ENCODE data around the gene GSS.
"Not testable (repeated sequence)": the region's sequence is repeated elsewhere in the genome, so short reads cannot be mapped to it uniquely, and the experiment has no call there.

The GSS gene

DNA sequence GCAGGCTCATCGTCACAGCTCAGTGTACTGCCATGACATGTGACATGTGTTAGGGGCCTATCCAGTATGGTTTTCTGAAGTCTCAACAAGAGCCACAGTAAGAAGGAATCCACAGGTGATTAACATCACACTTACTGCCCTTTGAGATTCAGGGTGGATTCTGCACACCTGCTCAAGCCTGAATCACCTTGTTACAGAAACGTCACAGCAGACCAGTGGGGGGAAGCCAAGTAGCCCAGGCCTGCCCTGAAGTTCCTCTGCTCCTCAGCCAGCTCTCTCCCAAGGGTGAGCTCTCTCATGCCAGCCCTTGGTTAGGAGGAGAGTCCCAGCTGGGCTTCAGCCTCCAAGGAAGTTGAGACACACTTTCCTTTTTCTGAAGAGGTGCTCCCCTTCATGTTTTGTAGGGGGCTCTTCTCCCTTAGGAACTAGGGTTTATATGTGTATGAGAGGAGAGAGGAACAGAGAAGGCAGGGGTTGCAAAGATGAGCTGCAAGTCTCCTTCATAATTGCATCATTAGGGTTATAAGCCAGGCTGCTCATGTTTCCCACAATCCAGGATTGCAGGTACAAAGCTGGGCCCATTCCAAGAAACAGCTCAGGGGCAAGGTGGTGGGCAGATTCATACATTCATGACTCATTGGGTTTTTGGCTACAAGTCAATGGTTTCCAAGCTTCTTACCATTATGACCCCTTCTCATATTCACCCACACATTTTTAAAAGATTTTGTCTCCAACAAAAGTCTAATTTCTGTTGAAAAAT is 11.6 kb downstream of the GSS start:
- peak; percentile 65 for DNase-seq

DNA sequence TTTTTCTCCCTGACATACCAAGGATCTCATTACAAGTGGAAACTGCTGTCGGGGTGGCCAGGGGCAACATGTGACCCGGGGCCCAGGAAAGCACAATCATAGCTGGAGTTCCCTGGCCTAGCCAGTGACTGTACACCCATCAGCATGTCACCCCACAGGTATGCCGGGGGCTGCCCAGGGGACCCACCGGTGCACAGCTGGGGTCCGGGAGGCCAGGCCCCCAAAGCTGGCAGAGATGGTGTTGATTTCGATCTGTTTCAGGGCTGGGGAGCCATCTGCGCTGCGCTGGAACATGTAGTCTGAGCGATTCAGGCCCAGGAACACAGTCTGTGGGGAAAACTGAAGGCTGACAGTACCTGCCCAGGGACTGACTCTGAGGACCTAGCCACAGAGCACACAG is 13.3 kb downstream of the GSS start:
- DNase-seq: no peak

DNA sequence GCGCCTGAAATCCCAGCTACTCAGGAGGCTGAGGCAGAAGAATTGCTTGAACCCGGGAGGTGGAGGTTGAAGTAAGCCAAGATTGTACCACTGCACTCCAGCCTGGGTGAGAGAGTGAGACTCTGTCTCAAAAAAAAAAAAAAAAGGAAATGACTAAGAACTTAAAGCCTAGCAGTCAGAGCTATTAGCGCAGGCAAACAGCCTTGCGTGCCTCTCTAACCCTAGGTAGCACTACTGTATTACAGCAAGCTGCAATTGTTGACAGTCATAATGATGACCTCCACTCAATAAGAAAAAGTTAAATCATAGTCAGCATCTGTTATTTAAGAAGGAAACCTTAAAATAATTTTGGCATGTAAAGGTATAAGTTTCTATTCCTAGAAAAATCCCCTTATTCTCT is 14.4 kb downstream of the GSS start:
- no peak for DNase-seq

DNA sequence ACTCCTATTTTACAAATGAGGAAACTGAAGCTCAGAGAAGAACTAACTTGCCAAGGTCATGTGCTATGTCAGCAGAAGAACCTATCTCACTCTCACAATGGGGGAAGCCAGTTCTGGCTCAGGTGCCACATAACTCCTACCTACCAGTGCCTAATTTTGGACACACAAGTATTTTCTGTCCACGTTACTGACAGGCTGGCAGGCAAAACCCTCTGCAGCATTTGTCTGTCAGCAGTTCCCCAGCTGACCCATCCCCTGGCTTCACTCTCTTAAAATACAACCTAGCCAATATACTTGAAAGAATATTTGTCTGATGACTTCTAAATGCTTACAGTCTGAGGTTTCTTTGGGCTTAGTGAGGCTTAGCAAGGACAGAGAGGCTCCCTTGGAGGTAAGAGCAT is 15.5 kb downstream of the GSS start:
- no peak for DNase-seq

DNA sequence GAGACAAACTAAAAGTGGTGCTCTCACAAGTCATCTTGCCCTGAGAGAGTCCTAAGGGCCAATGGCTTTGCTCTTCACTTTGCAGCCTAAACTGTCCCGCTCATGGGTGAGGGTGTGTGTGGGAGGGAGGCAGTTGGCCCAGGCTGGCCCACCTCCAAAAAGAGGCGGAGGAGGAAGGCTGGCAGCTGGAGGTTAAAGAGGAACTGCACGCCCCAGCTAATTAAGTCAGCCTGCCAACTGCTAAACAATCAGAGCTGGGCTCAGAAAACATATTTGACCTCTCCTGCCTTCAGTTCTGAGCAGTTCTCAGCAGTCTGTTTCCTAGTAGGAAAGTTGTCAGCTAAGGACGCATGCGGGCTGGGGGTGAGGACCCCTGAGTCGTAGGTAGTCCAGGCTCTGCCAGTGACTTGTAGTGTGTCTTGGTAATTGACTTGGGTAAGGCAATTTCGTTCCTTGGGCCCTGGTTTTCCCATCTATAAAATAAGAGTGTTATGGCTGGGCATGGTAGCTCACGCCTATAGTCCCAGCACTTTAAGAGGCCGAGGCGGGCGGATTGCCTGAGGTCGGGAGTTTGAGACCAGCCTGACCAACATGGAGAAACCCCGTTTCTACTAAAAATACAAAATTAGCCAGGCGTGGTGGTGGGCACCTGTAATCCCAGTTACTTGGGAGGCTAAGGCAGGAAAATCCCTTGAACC is 17.0 kb downstream of the GSS start:
- DNase-seq: no peak

DNA sequence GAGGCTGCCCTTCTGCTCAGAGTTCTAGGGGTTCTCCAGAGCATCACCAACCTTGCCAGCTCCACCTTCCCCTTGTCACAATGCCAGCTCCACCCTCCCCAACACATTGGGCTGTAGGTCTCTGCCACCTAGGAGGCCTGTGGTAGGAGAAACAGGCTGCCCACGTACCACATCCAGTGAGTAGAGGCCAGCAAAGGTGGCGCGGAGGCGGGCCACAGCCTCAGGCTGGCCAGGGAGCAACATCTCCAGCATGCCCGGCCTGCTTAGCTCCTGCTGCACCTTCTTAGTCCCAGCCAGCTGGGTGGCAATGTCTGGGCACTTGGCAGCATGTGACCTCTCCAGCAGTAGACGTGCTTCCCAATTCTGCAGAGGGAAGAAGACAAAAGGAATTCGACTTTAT is 23.8 kb downstream of the GSS start:
- DNase-seq: no peak

DNA sequence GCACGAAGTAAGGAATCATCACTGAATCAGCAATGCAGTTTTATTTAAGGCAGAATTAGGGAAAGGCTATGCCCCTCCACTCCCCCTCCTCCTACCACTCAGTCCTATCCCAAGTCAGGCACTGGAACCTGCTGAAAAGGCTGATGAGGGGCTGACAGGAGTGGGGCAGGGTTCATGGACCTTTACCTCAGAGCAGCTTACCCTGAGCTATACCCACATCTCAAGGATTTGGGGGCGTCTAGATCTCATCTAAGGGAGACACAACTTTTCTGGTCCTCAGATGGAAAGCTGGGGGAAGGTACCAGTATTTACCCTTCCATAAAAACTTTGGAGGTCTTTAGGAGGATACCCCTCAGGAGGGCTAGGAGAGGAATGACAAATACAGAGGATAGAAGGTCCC is 27.2 kb downstream of the GSS start:
- DNase-seq: no peak

DNA sequence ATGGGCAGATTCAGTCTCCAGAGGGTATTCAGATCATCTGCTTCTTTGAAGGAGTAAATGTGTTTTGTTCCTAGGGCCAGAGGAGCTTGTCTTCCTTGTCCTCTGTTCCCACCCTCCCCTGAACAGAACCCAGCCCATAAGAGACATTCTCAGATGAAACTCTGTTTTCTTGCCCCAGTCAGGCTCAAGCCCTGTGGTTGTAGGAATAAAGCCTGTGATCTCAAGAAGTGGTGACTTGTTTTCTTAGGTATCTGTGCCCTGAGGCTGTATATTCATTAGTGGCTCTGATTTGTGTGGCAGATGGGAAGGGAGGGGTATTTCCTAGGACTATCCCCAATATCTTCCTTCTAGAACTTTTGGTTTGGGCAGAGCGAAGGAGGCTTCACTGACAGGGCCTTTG is 27.9 kb downstream of the GSS start:
- no peak for DNase-seq

DNA sequence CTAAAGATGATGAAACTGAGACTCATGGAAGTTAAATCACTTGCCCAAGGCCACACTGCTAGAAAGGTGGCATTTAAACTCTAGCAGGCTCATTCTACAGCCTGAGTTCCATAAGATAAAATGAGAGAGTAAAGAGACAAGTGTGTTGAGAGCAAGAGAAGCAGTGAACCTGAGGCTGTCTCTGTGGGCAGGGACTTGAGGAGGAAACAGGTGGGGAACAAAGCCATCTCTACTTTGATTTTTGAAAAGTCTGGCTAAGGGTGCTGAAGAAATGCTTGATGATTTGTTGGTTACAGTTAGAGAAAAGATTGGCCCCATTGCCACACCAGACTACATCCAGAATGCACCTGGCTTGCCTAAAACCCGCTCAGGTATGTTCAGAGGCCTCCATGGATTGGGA is 29.0 kb downstream of the GSS start:
- DNase-seq: no peak

DNA sequence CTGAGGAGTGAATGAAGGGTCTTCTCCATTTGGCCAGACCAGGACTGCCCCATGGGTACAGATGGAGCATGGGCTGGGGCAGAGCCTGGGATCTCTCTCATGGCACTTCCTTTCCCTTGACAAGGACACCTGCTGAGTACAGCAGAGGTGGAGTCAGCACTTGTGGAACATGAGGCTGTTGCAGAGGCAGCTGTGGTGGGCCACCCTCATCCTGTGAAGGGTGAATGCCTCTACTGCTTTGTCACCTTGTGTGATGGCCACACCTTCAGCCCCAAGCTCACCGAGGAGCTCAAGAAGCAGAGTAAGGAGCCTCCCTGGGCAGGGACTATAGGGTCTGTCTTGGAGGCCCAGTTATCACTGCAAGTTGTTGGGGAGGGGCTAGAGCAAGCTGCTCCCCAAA is 29.6 kb downstream of the GSS start:
- no peak for DNase-seq

DNA sequence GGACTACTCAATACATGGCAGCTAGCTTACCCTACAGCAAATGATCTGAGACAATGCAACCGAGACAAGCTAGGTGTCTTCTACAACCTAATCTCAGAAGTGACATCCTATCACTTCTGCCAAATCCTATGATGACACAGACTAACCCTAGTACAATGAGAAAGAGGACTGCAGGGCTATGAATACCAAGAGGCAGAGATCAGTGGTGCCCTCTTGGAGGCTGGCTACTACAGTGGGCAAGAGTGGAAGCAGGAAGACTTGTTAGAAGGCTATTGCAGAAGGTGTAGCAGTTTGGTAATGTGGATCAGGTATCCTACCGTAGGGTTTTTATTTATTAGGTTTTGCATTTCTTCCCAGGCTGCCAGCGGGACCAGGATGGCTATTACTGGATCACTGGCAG is 30.3 kb downstream of the GSS start:
- no peak for DNase-seq

DNA sequence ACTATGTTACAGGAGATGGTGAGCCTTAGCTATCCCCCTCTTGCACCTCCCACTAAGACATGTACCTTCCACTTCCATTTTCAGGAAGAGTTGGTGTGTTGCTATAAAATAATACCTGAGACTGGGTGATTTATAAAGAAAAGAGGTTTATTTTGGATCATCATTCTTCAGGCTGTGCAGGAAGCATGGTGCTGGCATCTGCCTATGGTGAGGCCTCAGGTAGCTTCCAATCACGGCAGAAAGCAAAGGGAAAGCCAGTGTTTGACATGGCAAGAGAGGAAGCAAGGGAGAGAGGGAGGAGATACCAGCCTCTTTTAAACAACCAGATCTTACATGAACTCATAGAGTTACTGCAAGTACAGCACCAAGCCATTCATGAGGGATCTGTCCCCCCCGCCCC is 32.2 kb downstream of the GSS start:
- no peak for DNase-seq

DNA sequence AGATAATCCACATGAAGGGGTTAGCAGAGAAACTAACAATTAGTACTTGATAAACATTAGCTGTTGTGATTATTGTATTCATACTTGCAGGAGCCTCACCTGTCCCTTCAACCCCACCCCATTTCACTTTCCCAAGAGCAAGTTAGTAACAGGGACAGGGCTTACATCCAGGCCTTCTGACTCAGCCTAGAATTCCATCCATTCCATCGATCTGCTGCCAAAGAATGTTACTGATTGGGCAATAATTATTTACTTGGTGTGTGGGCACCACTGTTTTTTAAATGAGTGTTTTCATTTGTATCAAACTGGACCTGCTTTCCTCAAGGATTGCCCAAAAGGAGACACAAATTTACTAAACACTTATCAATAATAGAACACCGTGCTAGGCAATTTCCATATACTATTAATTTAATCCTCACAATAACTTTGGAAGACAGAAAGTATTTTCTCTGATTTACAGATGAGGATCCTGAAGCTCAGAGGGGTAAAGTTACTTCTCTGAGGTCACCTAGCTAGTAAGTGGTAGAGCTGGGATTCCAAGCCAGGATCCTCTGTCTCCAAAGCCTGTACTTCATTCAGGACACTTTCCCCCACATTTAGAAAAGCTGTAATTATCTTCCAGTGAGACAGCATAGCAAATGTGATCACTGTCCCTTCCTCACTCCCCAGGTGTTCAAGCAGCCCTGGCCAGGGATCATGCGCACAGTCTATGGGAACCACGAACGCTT is 32.8 kb downstream of the GSS start:
- DNase-seq: peak; percentile 80

DNA sequence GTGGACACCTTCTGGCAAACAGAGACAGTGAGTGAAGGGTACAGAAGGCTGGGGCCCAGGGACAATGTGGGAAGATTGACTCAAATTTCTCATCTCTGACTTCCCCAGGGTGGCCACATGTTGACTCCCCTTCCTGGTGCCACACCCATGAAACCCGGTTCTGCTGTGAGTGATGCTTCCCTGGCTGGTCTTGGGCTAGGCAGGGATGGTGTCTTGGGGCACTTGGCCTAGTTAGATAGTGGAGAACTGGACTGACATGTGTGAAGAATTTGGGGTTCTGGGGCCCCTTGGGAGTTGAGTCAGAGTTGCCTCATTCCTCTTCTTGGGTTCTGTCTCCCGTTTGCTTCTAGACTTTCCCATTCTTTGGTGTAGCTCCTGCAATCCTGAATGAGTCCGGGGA is 34.2 kb downstream of the GSS start:
- DNase-seq: no peak

DNA sequence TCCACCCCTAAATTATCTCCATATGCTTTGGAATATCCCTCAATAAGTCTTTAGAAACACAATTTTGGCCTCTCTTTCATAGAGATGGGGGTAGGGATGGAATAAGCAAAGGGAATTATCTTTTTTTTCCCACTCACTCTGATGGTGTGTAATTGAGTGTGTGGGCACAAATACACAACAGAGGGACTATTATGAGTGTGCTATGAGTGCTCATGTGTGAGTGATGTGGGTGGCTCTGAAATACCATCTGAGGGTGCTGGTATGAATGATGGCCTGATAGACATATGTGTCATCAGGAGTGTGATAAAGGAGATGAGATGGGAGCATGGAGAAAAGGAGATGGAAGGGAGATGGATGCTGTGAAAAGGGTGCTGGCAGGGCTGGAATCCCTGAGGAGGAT is 35.6 kb downstream of the GSS start:
- DNase-seq: no peak

DNA sequence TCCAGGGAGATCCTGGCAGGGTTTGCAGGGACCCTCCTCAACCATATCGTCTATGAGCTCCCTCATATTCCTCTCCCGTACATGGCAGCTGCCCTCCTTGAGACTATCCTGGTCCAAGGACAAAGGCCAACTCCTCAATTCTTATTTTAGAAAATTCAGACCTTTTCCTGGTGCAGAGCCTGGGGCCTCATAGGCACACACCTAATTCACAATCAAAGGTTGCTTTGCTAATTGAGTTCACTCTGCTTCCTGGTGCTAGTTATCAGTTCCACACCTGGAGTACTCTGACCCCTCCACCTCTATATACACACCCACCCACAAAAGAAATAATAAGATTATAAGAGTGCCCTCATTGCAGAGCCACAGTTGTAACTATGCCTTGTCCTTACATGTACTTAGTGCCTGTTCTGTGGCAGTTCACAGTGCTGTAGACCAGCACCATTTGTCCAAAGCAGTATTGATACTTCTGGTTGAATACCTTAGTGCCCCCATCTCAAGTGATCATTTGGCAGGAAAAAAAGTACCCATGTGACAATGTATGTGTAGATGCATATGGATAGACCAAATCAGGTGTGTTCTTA is 38.7 kb downstream of the GSS start:
- no peak for DNase-seq

DNA sequence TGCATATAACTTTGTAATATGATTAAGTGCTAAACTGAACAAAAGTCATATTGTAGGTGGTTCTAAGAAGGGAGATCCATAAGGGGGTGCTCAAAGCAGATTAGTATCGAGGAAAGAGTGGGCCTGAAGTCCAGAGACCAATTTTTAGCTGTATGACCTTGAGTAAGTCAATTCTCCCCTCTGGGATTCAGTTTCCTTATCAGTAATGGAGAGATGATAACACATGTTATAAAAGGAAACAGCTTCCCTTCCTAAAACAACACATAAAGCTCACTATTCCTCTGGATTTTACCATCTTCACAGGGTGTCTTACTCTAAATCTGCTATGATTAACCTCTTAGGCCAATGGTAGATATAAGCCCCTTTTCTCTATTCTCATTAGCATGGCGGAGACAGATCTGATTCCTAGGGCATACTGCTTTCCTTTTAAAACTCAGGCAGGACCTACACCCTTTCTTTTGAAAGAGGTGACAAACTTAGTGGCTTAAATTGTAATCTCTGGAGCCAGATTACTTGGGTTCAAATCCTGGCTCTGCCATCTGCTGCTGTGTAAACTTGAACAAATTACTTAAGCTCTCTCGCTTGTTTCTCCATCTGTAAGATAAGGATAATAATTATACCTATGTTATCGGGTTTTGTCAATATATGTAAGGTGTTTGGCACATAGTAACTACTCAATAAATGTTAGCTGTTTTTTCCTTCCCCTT is 39.7 kb downstream of the GSS start:
- no peak for DNase-seq

DNA sequence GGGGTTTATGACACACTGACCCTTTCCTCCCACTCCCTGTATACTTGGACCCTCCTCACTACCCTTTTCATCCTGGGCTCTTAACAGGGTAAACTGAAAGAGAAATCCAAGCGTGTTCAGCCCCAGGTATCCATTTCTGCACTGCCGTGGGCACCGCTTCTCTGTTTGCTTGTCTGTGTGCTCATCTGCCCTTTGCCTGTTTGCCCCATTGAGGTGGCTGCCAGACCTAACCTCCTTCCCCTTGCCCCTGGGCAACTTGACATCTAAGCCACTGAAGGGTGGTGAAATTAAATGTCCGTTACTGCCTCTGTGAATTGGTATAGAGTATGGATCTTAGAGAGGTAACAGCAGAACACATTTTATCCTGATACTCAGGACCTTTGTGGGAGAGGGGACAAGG is 40.5 kb downstream of the GSS start:
- DNase-seq: no peak

DNA sequence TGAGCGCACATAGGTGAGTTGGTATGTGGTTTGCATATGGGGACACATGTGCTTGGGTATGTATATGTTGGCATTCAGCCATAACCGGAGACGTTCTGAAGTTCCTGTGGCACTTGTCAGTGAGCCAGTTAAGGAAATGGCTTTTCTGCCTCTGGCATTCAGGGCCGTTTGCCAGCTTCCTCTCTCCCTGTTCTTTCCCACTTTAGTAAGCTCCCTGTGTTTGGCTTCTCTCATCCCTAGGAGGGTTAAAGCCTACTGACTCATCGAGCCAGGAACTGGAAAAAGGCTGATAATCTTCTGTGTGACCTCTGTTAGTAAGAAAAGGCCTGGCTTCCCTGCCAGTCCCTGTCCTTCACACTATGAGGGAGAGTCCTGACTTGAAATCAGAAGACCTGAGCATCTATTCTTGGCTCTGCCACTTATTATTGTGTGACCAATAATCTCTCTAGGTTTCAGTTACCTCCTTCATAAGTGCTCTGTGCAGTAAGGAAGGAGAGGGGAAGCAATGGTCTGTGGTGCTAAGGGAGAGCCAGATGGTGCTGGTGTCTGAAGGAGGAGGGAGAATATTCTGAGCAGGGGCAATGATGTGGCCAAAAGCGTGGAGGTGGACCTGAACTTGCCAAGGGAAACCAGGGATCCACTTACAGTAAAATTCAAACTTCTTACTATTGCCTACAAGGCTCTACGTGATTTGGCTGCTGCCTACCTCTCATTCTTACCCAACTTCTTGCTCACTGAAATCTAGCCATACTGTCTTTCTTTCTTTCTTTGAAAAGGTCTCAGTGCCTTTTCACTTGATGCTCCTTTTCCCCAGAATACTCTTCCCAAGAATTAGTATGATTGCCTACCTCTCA is 47.8 kb downstream of the GSS start:
- peak; percentile 94 for DNase-seq

DNA sequence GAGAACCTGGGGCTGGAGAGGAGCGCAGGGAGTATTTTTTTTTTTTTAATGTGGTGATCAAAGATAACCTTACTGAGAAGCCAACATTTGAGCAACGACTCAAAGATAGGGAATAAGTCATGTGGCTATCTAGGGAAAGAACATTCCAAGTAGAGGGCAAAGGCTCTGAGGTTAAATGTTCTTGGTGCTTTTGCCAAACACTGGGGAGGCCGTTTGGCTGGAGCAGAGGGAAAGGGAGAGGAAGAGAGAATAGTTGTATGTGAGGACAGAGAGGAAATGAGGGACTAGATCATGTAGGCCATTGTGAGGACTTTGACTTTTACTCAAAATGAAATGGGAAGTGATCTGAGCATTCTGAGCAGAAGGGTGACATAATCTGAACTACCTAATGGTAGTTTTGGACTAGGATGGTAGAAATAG is 51.4 kb downstream of the GSS start:
- DNase-seq: peak; percentile 9

DNA sequence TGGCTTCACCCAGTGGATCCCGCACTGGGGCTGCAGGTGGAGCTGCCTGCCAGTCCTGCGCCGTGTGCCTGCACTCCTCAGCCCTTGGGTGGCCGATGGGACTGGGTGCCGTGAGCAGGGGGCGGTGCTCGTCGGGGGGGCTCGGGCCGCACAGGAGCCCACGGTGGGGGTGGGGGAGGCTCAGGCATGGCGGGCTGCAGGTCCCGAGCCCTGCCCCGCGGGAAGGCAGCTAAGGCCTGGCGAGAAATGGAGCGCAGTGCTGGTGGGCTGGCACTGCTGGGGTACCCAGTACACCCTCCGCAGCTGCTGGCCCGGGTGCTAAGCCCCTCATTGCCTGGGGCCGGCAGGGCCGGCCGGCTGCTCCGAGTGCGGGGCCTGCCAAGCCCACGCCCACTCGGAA is 56.9 kb downstream of the GSS start:
- DNase-seq: not testable (repeated sequence)

DNA sequence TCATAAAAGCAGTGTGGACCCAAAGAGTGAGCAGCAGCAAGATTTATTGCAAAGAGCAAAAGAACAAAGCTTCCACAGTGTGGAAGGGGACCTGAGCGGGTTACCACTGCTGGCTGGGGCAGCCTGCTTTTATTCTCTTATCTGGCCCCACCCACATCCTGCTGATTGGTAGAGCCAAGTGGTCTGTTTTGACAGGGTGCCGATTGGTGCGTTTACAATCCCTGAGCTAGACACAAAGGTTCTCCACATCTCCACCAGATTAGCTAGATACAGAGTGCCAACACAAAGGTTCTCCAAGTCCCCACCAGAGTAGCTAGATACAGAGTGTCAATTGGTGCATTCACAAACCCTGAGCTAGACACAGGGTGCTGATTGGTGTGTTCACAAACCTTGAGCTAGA is 57.5 kb downstream of the GSS start:
- DNase-seq: not testable (repeated sequence)
